H9 (cell line): Measurements from ENCODE around the gene GRIK4. TPM values are rescaled to one million over a fixed set of nuclear protein-coding genes. Genes with fewer than 3 reads are reported as not detected.

Experiments used
- DNase-seq: peaks from one replicate; pipeline ENCODE4 v3.0.0-alpha.2; 2017
- H2AFZ ChIP-seq: one replicate; pipeline ENCODE4 v1.6.1; 2013; ENCODE audit warnings: mild to moderate bottlenecking, low read length, control low read depth, moderate library complexity
- H2AK5ac ChIP-seq: 2 replicates; pipeline ENCODE4 v1.6.1; 2013; ENCODE audit warnings: low read length, control low read depth, mixed read lengths; ENCODE audit not compliant: insufficient read length
- H2BK120ac ChIP-seq: one replicate; pipeline ENCODE4 v1.6.1; 2013; ENCODE audit warnings: low read depth, mild to moderate bottlenecking, low read length, control low read depth, inconsistent platforms; ENCODE audit not compliant: poor library complexity, severe bottlenecking
- H2BK12ac ChIP-seq: 2 replicates; pipeline ENCODE4 v1.6.1; 2013; ENCODE audit warnings: low read length, control low read depth, mixed read lengths, low read depth; ENCODE audit not compliant: insufficient read length
- H2BK15ac ChIP-seq: 2 replicates; pipeline ENCODE4 v1.6.1; 2013; ENCODE audit warnings: low read depth, low read length, control low read depth
- H2BK20ac ChIP-seq: one replicate; pipeline ENCODE4 v1.6.1; 2013; ENCODE audit warnings: low read depth, mild to moderate bottlenecking, low read length, control low read depth, inconsistent platforms; ENCODE audit not compliant: poor library complexity, severe bottlenecking
- H2BK5ac ChIP-seq: 2 replicates; pipeline ENCODE4 v1.6.1; 2013; ENCODE audit warnings: low read length, control low read depth, mixed read lengths; ENCODE audit not compliant: insufficient read length
- H3K14ac ChIP-seq: 2 replicates; pipeline ENCODE4 v1.6.1; 2013; ENCODE audit warnings: low read length, control low read depth; ENCODE audit not compliant: insufficient read depth
- H3K18ac ChIP-seq: 2 replicates; pipeline ENCODE4 v1.6.1; 2013; ENCODE audit warnings: low read depth, mild to moderate bottlenecking, mixed read lengths, low read length, control low read depth; ENCODE audit not compliant: insufficient read length
- H3K23ac ChIP-seq: 2 replicates; pipeline ENCODE4 v1.6.1; 2013; ENCODE audit warnings: low read length, control low read depth, mixed read lengths, low read depth; ENCODE audit not compliant: insufficient read length
- H3K23me2 ChIP-seq: 2 replicates; pipeline ENCODE4 v1.6.1; 2013; ENCODE audit warnings: low read depth, mild to moderate bottlenecking, mixed read lengths, low read length, control low read depth; ENCODE audit not compliant: insufficient read length, poor library complexity, severe bottlenecking
- H3K27ac ChIP-seq: 2 replicates; pipeline ENCODE4 v1.5.1; 2013; ENCODE audit warnings: low read length, control low read depth, mixed read lengths, low read depth; ENCODE audit not compliant: insufficient read length
- H3K27me3 ChIP-seq: 2 replicates; pipeline ENCODE4 v1.6.1; 2013; ENCODE audit warnings: low read length, control low read depth, inconsistent platforms; ENCODE audit not compliant: insufficient read depth
- H3K4ac ChIP-seq: 2 replicates; pipeline ENCODE4 v1.6.1; 2013; ENCODE audit warnings: low read depth, mild to moderate bottlenecking, control low read depth, inconsistent platforms, low read length, moderate library complexity
- H3K4me1 ChIP-seq: 2 replicates; pipeline ENCODE4 v1.6.1; 2013; ENCODE audit warnings: low read length, control low read depth, inconsistent platforms; ENCODE audit not compliant: insufficient read depth
- H3K4me2 ChIP-seq: 2 replicates; pipeline ENCODE4 v1.6.1; 2013; ENCODE audit warnings: low read length, control low read depth, mixed read lengths; ENCODE audit not compliant: insufficient read length, insufficient read depth
- H3K56ac ChIP-seq: 2 replicates; pipeline ENCODE4 v1.6.1; 2013; ENCODE audit warnings: low read depth, mild to moderate bottlenecking, mixed read lengths, low read length, control low read depth; ENCODE audit not compliant: insufficient read length
- H3K79me1 ChIP-seq: 2 replicates; pipeline ENCODE4 v1.6.1; 2013; ENCODE audit warnings: low read depth, mild to moderate bottlenecking, moderate library complexity, low read length, control low read depth, inconsistent platforms; ENCODE audit not compliant: insufficient read depth, poor library complexity, severe bottlenecking
- H3K79me2 ChIP-seq: 2 replicates; pipeline ENCODE4 v1.6.1; 2013; ENCODE audit warnings: low read length, control low read depth, inconsistent platforms; ENCODE audit not compliant: insufficient read depth
- H3K9ac ChIP-seq: 2 replicates; pipeline ENCODE4 v1.6.1; 2013; ENCODE audit warnings: low read length, control low read depth, mixed read lengths; ENCODE audit not compliant: insufficient read length; ENCODE audit errors: extremely low read depth
- H3K9me3 ChIP-seq: one replicate; pipeline ENCODE4 v1.6.1; 2013; ENCODE audit warnings: low read depth, low read length, inconsistent platforms; ENCODE audit not compliant: control insufficient read depth
- H3T11ph ChIP-seq: one replicate; pipeline ENCODE4 v1.6.1; 2013; ENCODE audit warnings: mild to moderate bottlenecking, low read length, control low read depth, inconsistent platforms
- H4K20me1 ChIP-seq: one replicate; pipeline ENCODE4 v1.6.1; 2013; ENCODE audit not compliant: control insufficient read depth, insufficient read length, insufficient read depth
- H4K5ac ChIP-seq: 2 replicates; pipeline ENCODE4 v1.6.1; 2013; ENCODE audit warnings: low read depth, mild to moderate bottlenecking, mixed read lengths, low read length, control low read depth; ENCODE audit not compliant: insufficient read length
- H4K8ac ChIP-seq: replicated peaks from 2 replicates; pipeline ENCODE4 v1.6.1; 2013; ENCODE audit warnings: low read length, control low read depth, mixed read lengths, low read depth; ENCODE audit not compliant: insufficient read length
- H4K91ac ChIP-seq: 2 replicates; pipeline ENCODE4 v1.6.1; 2013; ENCODE audit warnings: low read depth, mild to moderate bottlenecking, moderate library complexity, mixed read lengths, low read length, control low read depth; ENCODE audit not compliant: insufficient read length
- H3K27ac Mint-ChIP-seq, 3 experiments: 2 replicates in 2 of 3; 3 replicates in 1 of 3; pipeline ENCODE4 v1.8.0; 2020 to 2021; ENCODE audit warnings: mixed read lengths in 3 of 3, mild to moderate bottlenecking in 1 of 3, moderate library complexity in 1 of 3
- H3K27me3 Mint-ChIP-seq: 2 replicates; pipeline ENCODE4 v1.8.0; 2021; ENCODE audit warnings: low read depth, mild to moderate bottlenecking, moderate library complexity, mixed read lengths
- H3K36me3 Mint-ChIP-seq, 3 experiments: 2 replicates in 2 of 3; 3 replicates in 1 of 3; pipeline ENCODE4 v1.8.0; 2020 to 2021; ENCODE audit warnings: low read depth in 3 of 3, mixed read lengths in 3 of 3; ENCODE audit not compliant: insufficient read depth in 1 of 3
- H3K4me1 Mint-ChIP-seq, 2 experiments: 2 replicates each; pipeline ENCODE4 v1.8.0; 2020; ENCODE audit warnings: mixed read lengths in 2 of 2
- H3K4me3 Mint-ChIP-seq, 2 experiments: 2 replicates in 1 of 2; 3 replicates in 1 of 2; pipeline ENCODE4 v1.8.0; 2020 to 2021; ENCODE audit warnings: mild to moderate bottlenecking in 2 of 2, mixed read lengths in 2 of 2, moderate library complexity in 1 of 2
- H3K9me3 Mint-ChIP-seq, 2 experiments: 2 replicates in 1 of 2; 3 replicates in 1 of 2; pipeline ENCODE4 v1.8.0; 2020; ENCODE audit warnings: mild to moderate bottlenecking in 2 of 2, mixed read lengths in 2 of 2, moderate library complexity in 1 of 2
- CTCF ChIP-seq: fragments of 200-600 bp; sonication (generic); conservative IDR thresholded peaks from 3 replicates; pipeline ENCODE4 v1.8.0; 2021; ENCODE audit warnings: antibody characterized with exemption, mild to moderate bottlenecking
- total RNA-seq: library from RNA; stranded (reverse); gene quantifications from 2 replicates; pipeline ENCODE4 v1.2.1, GENCODE V29; 2021

The GRIK4 gene
- total RNA-seq, 1 experiment from 2014 or later, result 2.3 TPM

GRCh38 chr11:121008551-121008950, 497.0 kb downstream of the GRIK4 start:
- no peak overlapping the region for H4K8ac ChIP-seq
- no peak overlapping the region for H2BK5ac ChIP-seq
- Mint-ChIP-seq H3K36me3 (peaks cover 0 to 3% (median 0%) of the 10 kb centered on the region in 3 experiments; a peak in 1 of 7 replicates), H3K27me3 (peaks cover 2% of the 10 kb centered on the region; the same call in 1 of the 2 replicates), H3K27ac (no peak overlapping the region), H3K4me1 (peaks cover 18% of the 10 kb centered on the region in 2 experiments), H3K9me3 (no peaks in the 10 kb centered on the region; a peak in 2 of 5 replicates), H3K4me3 (no peak overlapping the region)
- H3K4ac ChIP-seq, result no peak overlapping the region
- no peaks in the 10 kb centered on the region for H3K9me3 ChIP-seq
- no peak overlapping the region for H3K14ac ChIP-seq
- no peak overlapping the region for H3K18ac ChIP-seq
- no peak overlapping the region for H3K4me2 ChIP-seq
- H3K27ac ChIP-seq, result no peak overlapping the region
- H4K91ac ChIP-seq, result no peak overlapping the region
- no peaks in the 10 kb centered on the region for H3K79me2 ChIP-seq
- no peak overlapping the region for H2BK12ac ChIP-seq
- no peak overlapping the region for H3K56ac ChIP-seq
- H3K23ac ChIP-seq, result no peak overlapping the region
- H2AFZ ChIP-seq, result no peak overlapping the region
- no peak overlapping the region for H2BK15ac ChIP-seq
- no peak for TF ChIP-seq CTCF
- no peak overlapping the region for H2BK120ac ChIP-seq
- H3K79me1 ChIP-seq, result no peaks in the 10 kb centered on the region
- no peak for DNase-seq
- H4K20me1 ChIP-seq, result no peaks in the 10 kb centered on the region
- H3K23me2 ChIP-seq, result no peaks in the 10 kb centered on the region
- H2AK5ac ChIP-seq, result no peak overlapping the region
- no peaks in the 10 kb centered on the region for H3K27me3 ChIP-seq
- no peak overlapping the region for H3T11ph ChIP-seq
- no peak overlapping the region for H3K9ac ChIP-seq
- H3K4me1 ChIP-seq, result peaks cover 8% of the 10 kb centered on the region; the same call in 1 of the 2 replicates
- H4K5ac ChIP-seq, result no peak overlapping the region
- H2BK20ac ChIP-seq, result no peak overlapping the region
